ENCODE measurements around the gene PPP1R9A. TPM values are rescaled to one million over a fixed set of nuclear protein-coding genes. Genes with fewer than 3 reads are reported as not detected.

Gene PPP1R9A
- total RNA-seq, 1 experiment from 2014 or later: 6.3 TPM

- ChIA-PET POLR2A (interaction anchor here (0.8 kb wide), 1 partner anchor 390 kb away, joined by 4 read pairs; no protein-coding TSS in a partner anchor), CTCF (interaction anchor here (0.7 to 1.2 kb wide), 2 partner anchors 187 to 667 kb away, joined by 3 to 5 read pairs; no protein-coding TSS in a partner anchor)
- DNase-seq (ENCODE audit: unreplicated experiment): peak; percentile 30
- Mint-ChIP-seq H3K27ac (ENCODE audit: low read depth, unreplicated experiment) (no peak overlapping the region), H3K36me3 (ENCODE audit: insufficient read depth, unreplicated experiment) (no peaks in the 10 kb centered on the region), H3K4me1 (ENCODE audit: insufficient read depth, unreplicated experiment) (peaks cover 11% of the 10 kb centered on the region), H3K27me3 (ENCODE audit: insufficient read depth, unreplicated experiment) (no peaks in the 10 kb centered on the region), H3K4me3 (ENCODE audit: unreplicated experiment) (no peak overlapping the region), H3K9me3 (ENCODE audit: unreplicated experiment) (no peaks in the 10 kb centered on the region)
- intact Hi-C loops (cut with micrococcal nuclease): loop anchor here (10.0 kb wide), 1 partner anchor 448 kb away; the partner anchor contains the start of gene SGCE
- no TSS peak for BruUV-seq (replicated peaks)
- TF ChIP-seq CTCF (IDR thresholded peaks at IDR 0.05; ENCODE audit: unreplicated experiment): no peak
Measured at GRCh38 chr7:95102662-95103061, 195.3 kb downstream of the PPP1R9A start.

- Mint-ChIP-seq H3K9me3 (ENCODE audit: unreplicated experiment) (no peaks in the 10 kb centered on the region), H3K27ac (ENCODE audit: low read depth, unreplicated experiment) (peak overlapping the region; percentile 12), H3K36me3 (ENCODE audit: insufficient read depth, unreplicated experiment) (no peaks in the 10 kb centered on the region), H3K4me1 (ENCODE audit: insufficient read depth, unreplicated experiment) (peaks cover 11% of the 10 kb centered on the region), H3K4me3 (ENCODE audit: unreplicated experiment) (peak overlapping the region; percentile 25), H3K27me3 (ENCODE audit: insufficient read depth, unreplicated experiment) (no peaks in the 10 kb centered on the region)
- intact Hi-C loops (cut with micrococcal nuclease): loop anchor here (10.0 kb wide), 1 partner anchor 450 kb away; the partner anchor contains the start of gene SGCE
- POLR2A ChIA-PET: interaction anchor here (0.7 to 1.5 kb wide), 9 partner anchors 10 to 587 kb away, joined by 3 to 6 read pairs (median 3); partner anchors contain the start of gene SGCE
- peak; percentile 72 for DNase-seq (ENCODE audit: unreplicated experiment)
- CTCF ChIA-PET: interaction anchor here (0.6 to 0.9 kb wide), 3 partner anchors 58 to 94 kb away, joined by 3 to 4 read pairs (median 3); no protein-coding TSS in a partner anchor
- TF ChIP-seq CTCF (IDR thresholded peaks at IDR 0.05; ENCODE audit: unreplicated experiment): no peak
- no TSS peak for BruUV-seq (replicated peaks)
Measured at GRCh38 chr7:95104739-95105138, 197.3 kb downstream of the PPP1R9A start.

GRCh38 chr7:95105627-95106026 lies 198.2 kb downstream of the PPP1R9A start:
- no peaks in the 10 kb centered on the region for H3K9me3 Mint-ChIP-seq (ENCODE audit: unreplicated experiment)
- no peak for TF ChIP-seq CTCF (IDR thresholded peaks at IDR 0.05; ENCODE audit: unreplicated experiment)
- ChIA-PET CTCF (no interaction called here), POLR2A (interaction anchor here (0.7 to 1.5 kb wide), 6 partner anchors 29 to 576 kb away, joined by 3 to 6 read pairs (median 3); no protein-coding TSS in a partner anchor)
- no peak overlapping the region for H3K4me3 Mint-ChIP-seq (ENCODE audit: unreplicated experiment)
- BruUV-seq (replicated peaks): no TSS peak
- H3K27me3 Mint-ChIP-seq (ENCODE audit: insufficient read depth, unreplicated experiment): no peaks in the 10 kb centered on the region
- peak; percentile 30 for DNase-seq (ENCODE audit: unreplicated experiment)
- H3K27ac Mint-ChIP-seq (ENCODE audit: low read depth, unreplicated experiment): peak overlapping the region; percentile 5
- H3K36me3 Mint-ChIP-seq (ENCODE audit: insufficient read depth, unreplicated experiment): no peaks in the 10 kb centered on the region
- peaks cover 11% of the 10 kb centered on the region for H3K4me1 Mint-ChIP-seq (ENCODE audit: insufficient read depth, unreplicated experiment)
- intact Hi-C loops (cut with micrococcal nuclease): loop anchor here (10.0 kb wide), 1 partner anchor 451 kb away; the partner anchor contains the start of gene SGCE

- Mint-ChIP-seq H3K27me3 (ENCODE audit: insufficient read depth, unreplicated experiment) (no peaks in the 10 kb centered on the region), H3K27ac (ENCODE audit: low read depth, unreplicated experiment) (no peak overlapping the region), H3K36me3 (ENCODE audit: insufficient read depth, unreplicated experiment) (no peaks in the 10 kb centered on the region), H3K9me3 (ENCODE audit: unreplicated experiment) (no peaks in the 10 kb centered on the region), H3K4me3 (ENCODE audit: unreplicated experiment) (no peak overlapping the region), H3K4me1 (ENCODE audit: insufficient read depth, unreplicated experiment) (peaks cover 11% of the 10 kb centered on the region)
- CTCF ChIA-PET: no interaction called here
- intact Hi-C loops (cut with micrococcal nuclease): loop anchor here (10.0 kb wide), 1 partner anchor 452 kb away; the partner anchor contains the start of gene SGCE
- POLR2A ChIA-PET: interaction anchor here (0.7 to 1.0 kb wide), 2 partner anchors 30 to 451 kb away, joined by 3 read pairs; no protein-coding TSS in a partner anchor
- peak; percentile 8 for DNase-seq (ENCODE audit: unreplicated experiment)
- no peak for TF ChIP-seq CTCF (IDR thresholded peaks at IDR 0.05; ENCODE audit: unreplicated experiment)
- BruUV-seq (replicated peaks): no TSS peak
Measured at GRCh38 chr7:95106401-95106800, 199.0 kb downstream of the PPP1R9A start.
